Measurements from ENCODE around the gene CA10.
A peak's percentile ranks its signal among the peaks of the same experiment; 100 is the strongest.

Gene CA10

DNA sequence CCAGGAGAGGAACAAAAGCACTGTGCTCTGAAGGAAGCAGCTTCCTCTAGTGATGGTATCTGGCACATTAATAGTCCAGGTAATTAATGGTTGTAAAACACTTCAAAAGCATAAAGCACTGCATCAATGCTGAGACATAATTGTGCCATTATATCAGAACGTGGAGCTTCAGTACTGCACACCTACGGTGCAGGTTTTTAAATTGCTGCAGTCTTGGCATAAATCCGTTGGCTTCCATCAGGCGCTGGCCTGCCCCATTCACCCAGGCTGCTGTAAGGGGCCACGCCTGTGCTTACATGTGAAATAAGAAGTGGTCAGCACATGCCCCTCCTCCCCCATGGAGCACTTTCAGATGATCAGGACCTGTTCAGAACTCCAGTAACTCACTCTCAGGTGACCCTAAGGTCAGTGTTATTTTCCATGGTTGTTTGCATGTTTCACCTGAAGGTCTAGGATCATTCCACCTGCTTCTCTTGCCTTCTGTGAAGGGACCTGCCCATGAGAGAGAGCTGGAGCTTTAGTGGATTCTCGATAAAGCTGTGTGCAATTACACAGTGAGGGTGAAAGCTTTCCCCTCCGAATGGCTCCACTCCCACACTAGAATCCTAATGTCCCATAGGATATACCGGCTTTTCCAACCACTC lies 345.3 kb downstream of the CA10 start:
- DNase-seq, result no peak

DNA sequence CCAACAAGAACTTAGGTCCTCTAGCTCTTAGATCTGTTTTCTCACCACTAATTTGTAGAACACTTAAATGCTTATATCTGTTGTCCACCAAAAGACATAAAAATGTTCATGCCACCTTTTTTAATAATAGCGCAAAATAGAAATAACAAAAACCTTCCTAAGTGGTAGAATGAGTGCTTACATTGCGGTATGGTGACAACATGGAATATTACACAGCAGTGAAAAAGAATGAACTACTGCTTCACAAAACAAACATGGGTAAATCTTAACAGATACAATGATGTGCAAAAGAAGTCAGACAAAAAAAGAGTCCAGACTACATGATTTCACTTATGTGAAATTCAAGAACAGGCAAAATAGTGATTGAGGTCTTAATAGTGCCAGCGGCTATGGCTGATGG lies 351.1 kb downstream of the CA10 start:
- no peak for DNase-seq

DNA sequence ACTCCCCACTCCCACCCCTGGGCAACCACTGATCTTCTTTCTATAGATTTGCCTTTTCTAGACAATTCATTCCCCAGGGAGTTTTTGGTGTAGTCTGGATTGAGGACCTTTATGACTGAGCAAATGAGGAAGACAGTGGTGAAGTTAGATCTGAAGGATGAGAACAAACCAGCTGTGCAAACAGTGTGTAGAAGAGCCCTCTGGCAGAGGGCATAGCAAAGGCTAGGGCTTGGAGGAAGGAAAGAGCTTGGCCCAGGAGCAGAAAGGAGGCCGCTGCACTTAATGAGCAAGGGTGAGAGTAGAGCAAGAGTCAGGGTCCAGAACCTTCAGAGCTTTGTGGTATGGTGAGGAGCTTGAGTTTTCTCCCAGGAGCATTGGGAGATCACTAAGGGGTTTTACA lies 352.7 kb downstream of the CA10 start:
- no peak for DNase-seq

DNA sequence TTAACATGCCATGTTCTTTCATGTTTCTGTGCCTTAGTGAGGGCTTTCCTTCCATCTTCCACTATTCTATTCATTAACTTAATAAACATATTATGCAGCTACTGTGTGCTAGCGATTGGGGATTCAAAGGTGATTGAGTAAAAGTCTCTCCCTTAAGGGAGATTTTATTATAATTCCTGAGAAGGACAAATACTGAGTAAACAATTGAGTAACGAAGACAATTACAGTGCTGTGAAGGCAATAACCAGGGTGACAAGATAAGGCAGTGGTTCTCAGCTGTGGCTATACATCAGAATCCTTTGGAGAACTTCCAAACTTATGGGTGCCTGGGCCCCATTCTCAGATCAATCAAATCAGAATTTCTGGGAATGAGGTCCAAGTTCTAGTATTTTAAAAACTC lies 353.3 kb downstream of the CA10 start:
- no peak for DNase-seq

DNA sequence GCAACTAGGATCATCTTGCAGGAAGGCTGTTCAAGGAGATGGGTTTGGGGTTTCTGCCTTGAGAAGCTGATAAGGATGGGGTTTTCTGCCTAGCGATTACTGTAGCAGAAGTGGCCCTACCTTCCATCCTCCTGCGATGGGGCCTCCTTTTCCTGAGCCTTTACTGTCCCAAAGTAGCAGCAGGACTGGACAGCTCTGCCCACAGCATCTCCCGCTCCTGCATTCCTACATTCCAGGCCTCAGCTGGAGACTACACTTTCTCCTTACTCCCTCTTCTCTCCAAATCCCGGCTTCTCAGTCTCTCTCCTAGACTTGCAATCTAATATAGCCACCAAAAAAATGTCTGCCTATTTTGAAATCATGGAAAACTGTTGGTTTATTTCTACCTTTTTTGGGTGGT lies 355.4 kb downstream of the CA10 start:
- no peak for DNase-seq

DNA sequence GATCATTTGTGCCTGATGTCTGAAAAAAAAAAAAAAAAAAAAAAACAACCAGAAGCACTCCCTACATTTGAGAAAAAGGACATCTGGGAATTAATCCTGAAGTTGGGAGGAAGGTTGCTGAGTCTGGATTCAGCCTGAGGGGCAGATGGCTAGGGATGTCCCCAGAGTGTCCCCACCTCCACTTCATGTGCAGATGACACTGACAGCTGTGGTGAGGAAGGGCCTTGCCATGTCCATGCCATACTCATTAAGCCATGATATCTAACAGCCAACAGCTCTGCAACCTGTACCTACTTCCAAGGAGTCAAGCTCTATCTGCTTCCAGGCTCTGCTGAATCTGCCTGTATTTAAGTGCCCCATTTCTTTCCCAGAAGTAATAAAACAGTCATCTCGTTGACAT lies 356.0 kb downstream of the CA10 start:
- no peak for DNase-seq

DNA sequence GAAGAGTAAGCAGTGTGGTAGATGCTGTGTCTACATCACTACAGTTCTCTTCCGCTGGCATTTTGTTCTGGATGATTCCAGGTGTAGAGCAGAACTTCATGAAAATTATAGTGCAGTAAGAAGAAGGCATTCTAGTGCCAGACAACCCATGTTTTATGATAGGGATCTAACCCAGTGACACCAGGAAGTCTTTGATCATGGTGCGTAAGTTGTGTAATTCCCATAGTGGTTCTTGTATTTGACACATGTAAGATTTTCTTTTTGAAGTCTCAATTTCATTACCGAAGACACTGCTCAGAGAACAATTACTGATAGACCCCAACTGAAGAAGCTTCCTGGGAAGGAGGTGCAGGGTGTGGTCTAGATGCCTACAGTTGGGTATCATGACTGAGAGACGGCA lies 356.9 kb downstream of the CA10 start:
- DNase-seq, result no peak

DNA sequence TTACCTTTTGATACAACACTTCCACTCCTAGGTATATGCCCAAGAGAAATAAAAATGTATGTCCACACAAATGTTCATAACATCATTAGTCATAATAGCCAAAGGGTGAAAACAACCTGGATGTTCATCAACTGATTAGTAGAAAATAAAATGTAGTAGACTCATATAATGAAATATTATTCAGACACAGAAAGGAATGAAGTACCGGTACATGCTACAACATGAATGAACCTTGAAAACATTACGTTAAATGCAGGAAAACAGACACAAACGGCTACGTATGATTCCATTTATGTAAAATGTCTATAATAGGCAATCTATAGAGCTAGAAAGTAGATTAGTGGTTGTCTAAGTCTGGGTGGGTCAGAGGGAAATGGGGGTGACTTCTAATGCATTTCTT lies 358.5 kb downstream of the CA10 start:
- no peak for DNase-seq

DNA sequence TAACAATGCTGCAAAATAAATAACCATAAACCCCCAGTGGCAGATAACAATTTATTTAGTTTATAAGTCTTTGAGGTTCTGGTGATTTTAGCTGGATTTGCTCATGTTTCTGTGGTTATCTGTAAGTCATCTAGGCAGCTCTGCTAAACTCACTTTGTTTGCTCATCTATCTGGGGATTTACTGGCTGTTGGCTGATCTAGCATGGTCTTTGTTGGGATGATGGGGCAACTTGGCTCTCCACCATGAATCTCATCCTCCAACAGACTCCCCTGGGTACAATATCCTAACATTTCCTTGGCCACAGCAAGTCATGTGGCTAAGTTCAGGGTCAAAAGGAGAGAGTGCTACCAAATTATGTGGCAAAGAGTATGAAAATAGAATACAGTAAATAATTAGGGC lies 359.3 kb downstream of the CA10 start:
- DNase-seq, result no peak

DNA sequence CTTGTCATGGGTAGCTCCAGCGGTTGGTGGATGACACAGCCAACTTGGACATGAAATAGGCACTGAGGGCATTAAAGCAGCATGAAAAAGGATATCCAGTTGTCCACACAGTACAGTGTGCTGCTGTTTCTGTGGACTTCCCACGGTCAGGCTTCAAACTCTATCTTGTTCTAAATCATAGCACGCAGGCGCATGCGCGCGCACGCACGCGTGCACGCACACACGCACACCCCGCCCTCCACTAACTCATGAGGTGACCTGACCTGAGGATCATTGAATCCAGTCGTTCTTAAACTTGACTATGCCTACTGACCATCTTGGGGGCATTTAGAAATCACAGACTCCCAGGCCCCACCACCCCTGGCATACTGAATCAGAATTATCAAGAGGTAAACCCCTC lies 361.4 kb downstream of the CA10 start:
- DNase-seq, result no peak

DNA sequence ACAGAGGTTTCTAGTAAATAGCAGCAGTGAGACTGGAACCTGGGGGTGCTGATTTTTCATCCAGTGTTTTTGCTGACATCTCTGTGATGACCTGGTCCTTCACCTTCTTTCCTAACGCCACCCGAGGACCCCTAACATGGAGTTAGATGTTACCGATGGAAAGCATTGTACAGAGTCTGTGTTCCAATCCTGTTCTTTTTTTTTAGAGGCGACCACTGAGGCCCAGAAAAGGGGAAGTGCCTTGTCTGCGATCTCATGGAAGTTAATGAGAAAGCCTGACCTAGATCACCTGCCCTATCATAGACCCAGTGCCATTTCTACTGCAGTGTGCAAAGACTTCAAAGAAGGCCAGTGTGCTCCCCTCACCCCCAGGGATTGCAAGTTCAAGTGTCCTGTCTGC lies 362.5 kb downstream of the CA10 start:
- no peak for DNase-seq

DNA sequence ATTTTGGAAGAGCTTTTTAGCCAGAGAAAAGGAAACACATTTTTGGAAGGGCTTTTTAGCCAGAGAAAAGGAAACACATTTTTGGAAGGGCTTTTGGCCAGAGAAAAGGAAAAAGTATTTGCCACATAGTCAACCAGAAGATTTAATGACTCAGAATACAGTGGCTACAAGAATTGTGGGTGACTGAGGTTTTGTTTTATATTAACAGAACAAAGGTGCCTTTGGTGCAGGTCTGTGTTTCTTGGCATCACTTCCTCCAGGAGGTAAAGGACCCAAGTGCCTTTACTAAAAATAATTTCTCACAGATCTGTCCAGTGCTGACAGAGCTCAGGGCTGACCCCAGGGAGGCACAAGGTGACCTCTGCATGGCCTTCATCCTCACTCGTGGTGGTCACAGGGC lies 363.1 kb downstream of the CA10 start:
- DNase-seq, result no peak

DNA sequence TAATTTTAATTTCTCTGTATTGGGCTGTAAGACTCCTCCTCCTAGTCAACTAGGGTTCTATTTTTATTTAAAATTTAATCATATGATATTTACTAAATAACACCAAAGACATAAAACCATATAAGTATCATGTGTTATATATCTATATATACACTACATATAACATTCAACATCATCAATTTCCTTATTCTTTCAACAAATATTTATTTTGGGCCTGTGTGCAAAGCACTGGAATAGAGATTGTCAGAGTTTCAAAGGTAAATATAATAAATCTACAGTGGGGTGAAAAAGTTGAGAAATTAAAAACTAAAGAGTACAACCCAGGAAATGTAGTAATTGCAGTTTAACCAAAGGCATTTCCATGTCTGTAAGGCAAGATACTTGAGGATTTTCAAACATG lies 364.0 kb downstream of the CA10 start:
- DNase-seq, result no peak

DNA sequence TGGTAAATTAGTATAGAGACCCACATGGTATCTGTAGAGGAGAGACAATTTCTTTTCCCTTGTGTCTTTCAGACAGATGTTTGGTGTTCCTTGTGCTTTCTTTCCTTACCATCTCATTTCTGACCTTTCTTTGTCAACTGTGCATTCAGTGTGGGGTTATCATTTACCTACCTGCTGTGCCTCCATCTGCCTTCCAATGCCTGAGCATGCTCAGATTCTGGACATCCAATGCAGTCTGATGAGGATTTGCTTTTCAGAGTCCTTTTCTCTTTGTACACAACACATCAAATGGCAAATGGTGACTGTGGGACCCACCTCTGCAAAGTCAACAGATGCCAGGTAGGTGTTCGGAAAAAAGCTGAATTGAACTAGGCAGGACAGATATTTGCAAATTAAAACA lies 364.8 kb downstream of the CA10 start:
- no peak for DNase-seq

DNA sequence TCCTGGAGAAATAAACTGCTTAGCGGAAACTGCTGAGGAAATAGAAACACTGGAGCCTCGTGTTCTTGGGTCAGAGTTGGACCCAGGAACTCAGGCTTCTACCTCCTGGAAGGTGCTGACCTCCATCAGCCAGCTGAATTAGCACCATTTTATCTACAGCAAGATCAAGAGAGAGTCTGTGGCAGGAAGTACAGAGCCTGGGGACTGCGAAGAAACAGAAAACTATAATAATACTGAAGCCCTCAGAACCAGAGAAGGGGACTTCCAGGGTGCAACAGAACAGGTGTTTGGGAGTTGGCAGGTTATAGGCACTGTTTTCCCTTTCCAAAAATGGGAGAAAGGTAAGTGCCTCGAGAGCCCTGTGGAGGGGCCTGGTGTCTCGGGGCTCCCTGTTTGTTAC lies 379.7 kb downstream of the CA10 start:
- DNase-seq, result no peak

DNA sequence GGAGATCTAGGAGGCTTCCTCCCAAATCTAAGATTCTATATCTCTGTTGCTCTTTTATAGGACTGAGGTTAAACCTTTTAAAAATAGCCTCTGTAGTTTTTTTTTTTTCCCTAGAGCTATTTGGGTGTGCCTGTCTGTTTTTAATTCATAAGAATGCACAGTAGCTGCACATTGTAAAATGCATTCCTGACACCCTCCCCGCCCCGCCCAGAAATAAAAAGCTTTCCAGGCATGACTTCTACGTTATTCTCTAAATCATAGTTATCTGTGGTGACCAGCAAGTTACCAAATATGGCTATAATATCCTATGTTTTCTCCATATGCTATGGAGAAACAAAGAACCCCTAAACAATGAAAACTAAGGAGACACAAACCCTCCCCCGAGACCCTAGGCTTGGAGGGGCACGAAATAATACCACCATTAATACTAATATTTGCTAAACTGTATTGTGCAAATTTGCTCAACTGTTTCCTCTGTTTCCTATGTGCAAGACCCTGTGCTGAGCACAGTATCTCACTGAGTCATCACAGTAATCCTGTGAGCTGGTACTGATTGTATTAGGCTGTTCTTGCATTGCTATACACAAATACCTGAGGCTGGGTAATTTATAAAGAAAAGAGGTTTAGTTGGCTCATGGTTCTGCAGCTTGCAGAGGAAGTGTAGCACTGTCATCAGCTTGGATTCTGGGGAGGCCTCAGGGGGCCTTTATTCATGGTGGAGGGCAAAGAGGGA lies 388.3 kb downstream of the CA10 start:
- DNase-seq, result no peak

DNA sequence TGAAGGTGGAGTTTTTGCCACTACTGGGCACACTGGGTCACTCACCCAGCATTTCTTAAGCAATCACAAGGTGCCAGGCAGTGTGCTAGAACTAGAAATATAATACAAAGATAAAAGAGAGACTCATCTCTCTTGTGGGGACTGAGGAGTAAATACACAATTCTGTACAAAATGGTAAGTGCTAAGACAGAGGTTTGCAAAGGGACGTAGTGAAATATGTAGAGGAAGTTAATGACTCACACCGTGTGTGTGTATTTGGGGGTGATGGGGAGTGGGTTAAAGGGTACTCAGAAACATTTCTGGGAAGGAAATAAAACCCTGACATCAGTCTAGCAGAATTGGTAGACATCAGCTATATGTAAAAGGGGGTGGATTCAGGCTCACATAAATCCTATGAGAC lies 389.3 kb downstream of the CA10 start:
- DNase-seq, result no peak

DNA sequence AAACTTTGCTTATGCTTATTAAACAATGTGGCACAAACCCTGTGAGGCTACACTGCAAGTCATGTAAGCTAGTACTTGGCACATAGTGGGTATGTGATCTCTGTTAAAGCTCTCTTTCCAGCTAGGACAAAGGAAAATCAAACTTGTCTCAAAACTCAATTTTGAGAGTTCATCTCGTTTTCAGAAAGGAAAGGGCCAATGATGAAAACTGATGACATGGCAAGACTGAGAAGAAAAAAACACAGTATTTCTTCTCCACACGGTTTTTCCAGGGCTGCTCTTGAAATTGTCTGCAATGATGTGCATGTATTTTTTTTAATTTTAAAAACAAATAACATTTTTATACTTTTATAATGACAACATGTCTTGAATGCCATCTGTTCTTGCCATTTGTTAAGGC lies 389.8 kb downstream of the CA10 start:
- DNase-seq, result no peak

DNA sequence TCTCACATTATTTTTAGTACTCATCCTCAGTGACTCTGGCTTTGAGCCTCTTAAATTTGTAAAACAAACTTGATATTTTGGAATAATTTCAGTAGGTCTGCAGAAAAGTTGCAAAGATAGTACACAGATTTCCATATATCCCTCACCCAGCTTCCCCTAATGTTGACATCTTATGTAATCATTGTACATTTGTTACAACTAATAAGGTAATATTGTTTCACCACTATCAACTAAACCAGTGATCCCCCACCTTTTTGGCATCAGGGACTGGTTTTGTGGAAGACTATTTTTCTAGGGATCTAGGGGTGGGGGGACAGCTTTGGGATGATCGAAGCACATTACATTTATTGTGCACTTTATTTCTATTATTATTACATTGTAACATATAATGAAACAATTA lies 391.2 kb downstream of the CA10 start:
- DNase-seq, result no peak

DNA sequence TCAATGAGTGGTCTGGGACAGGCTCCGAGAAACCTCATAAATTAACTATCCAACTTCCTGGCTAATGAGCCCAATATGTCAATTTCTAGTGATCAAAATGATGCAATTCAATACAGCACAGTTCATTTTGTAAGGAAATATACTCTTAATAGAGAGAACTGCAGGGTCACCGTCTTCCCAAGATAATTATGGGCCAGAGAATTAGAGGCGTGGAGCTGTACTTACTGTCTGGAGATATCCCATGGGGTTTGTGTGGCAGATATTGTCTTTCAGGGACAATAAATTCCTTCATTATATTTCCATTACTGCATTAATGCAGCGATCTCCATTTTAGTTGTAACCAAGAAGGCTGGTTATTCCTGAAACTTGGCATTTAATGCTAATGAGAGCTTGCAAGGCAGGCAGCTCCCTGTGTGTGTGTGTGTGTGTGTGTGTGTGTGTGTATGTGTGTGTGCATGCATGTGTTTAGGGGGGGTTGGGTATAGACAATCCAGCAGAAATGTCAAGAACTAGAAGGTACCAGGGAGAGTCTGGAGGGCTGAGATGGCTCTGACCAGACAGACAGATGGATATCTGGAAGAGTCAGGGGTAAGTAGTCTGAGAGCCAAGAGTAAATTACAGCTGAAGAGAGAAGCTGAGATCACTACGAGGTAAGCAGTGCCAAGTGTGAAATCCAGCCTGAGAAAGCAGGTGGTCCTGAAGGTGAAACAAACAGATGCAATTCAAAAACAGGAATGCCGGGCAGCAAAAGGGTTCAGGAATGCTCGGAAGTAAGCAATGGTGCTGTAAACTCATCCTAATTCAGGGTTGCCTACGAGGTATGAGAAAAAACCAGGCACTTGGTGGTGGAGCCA lies 393.0 kb downstream of the CA10 start:
- DNase-seq, result no peak

DNA sequence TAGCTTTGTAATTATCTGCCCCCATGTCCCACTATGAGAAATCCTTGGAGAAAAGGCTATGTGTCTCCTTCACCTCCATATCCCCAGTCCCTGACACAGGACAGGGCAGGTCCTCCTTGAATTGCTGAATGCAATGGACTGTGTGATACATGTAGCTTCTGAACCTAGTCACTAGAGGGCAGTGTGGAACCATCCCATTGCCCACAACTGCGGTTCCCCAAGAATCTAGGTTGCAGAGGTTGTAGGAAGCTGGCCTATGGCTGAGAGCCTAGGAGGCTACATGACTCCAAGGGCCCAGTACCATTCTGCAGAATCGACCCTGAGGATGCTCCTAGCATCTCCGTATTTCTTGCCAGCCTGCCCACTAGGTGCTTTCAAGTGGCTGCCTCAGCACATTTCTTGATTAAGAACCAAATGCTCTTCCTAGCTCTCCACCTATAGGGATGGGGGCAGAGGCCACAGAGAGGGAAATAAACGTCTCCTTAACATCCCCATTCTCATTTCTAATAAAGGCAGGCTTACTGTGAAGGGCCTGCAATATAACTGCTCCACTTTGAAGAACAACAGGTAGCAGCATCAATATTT lies 394.0 kb downstream of the CA10 start:
- DNase-seq, result peak; percentile 52 to 59

DNA sequence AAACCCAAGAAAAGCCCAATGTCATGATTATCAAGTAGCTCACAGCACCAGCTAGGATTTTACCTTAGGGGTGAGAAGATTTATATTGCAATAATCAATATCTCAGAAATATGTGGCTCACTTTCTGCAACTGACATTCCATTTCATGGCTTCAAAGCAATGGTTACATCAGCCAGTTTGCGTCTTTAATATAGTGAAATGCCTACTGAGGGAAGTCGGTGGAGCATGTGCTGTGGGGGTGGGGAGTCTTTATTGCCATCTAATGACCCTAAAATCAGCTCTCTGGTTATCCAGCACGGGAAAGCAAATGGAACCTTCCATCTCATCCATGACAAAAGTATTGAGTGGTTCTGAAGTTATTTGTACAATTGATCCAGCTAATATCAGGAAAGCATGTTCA lies 395.5 kb downstream of the CA10 start:
- DNase-seq, result no peak

DNA sequence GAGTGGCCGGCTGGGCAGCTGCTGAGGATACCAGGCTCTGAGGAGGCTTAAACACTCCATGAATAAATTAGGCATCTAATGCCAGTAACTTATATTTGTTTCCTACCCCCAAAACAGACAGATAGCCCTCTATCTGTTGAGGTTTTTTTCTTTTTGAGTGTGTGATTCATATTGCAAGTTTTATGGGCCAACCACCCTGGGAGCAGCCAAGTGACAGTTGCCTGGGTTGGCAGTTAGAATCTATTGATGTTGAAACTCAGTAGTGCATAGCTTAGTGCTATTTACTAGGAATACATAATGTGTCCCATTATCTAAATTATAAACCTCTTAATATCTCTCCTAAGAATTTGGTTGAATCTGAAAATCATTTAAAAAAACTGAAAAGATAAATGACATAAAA lies 397.4 kb downstream of the CA10 start:
- no peak for DNase-seq

DNA sequence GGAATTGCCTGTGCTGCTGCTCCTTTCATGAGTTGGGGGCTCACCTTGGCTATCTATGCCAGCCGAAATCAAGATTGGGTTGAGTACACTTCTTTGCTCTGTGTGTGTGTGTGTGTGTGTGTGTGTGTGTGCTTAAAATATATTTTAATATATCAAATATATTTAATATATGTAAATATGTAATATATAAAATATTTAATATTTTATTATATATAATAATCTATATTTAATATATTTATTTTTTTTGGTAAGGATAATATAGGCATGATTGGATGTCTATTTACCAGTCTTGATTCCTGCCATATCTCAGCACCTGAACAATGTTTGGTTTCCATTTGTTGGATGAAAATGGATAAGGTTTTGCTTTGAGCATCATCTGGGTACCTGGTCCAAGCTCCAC lies 399.3 kb downstream of the CA10 start:
- no peak for DNase-seq

Data from inflammatory macrophage (primary cell).